CD4-positive, alpha-beta T cell treated with Interleukin-4 for 1 hour (primary cell): ENCODE measurements around the gene HESX1.

ENCODE experiments used
- DNase-seq, 2 donors: peaks; one replicate each; pipeline ENCODE4 v3.0.0-alpha.2; 2020 to 2022

Gene HESX1

GRCh38 chr3:57199895-57200297 is at the start of gene HESX1:
Gene HESX1, minus strand, starts transcription at chr3:57199978. Its CDS starts 60 bp downstream, at chr3:57199918.
- no peak for DNase-seq

GRCh38 chr3:57244946-57245345 is 45.2 kb upstream of the HESX1 start:
- DNase-seq: no peak

DNA sequence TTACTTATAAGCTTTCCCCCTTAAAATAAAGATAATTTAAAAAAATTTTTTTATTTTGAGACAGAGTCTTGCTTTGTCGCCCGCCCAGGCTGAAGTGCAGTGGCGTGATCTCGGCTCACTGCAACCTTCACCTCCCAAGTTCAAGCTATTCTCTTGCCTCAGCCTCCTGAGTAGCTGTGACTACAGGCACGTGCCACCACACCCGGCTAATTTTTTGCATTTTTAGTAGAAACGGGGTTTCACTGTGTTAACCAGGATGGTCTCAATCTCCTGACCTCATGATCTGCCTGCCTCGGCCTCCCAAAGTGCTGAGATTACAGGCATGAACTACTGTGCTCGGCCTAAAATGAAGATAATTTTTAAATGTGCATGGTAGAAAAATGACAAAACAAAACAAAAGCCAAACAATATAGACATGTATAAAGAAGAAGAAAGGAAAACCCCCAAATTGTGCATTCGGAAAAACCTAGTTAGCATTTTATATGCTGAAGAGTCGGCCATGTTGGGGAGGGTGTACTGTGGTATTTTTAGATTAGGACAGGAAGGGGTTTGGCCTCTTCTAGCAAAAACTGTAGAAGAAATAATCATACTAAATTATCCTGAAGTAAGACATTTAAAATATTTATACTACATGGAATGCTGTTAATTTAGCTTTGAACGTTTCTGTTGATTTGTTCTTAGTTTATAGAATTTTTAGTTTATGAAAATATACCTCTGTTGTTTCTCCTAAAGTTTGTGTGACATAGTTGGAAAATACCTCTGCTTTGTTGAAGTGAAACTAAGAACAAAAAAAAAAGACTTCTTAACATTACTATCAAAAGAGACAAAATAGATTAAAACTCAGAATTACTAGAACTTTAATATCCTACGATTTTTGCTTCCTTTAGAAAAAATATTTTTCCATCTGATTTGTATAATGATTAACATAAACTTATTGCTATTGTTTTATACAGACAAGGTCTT is 35.1 kb upstream of the HESX1 start:
- DNase-seq: no peak

DNA sequence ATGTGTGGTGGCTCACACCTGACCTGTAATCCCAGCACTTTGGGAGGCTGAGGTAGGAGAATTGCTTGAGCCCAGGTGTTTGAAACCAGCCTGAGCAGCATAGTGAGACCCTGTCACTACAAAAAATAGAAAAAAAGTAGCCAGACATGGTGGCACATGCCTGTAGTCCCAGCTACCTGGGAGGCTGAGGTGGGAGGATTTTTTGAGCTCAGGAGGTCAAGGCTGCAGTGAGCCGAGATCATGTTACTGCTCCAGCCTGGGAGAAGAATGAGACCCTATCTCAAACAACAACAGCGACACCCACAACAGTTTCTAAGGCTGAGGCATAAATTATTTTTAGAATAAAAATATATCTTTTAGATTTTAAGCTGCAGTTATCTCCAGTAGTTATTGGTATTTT is 34.0 kb upstream of the HESX1 start:
- DNase-seq: no peak

- DNase-seq: no peak
Measured at GRCh38 chr3:57230006-57230405, 30.2 kb upstream of the HESX1 start.

- DNase-seq: peak; percentile 30 to 43
Measured at GRCh38 chr3:57227930-57228751, 28.4 kb upstream of the HESX1 start.

- peak; percentile 86 to 88 for DNase-seq
Measured at GRCh38 chr3:57227204-57227929, 27.6 kb upstream of the HESX1 start, which contains the start of gene APPL1. Gene APPL1, plus strand, starts transcription at chr3:57227729. Its CDS starts 155 bp downstream, at chr3:57227884.

- no peak for DNase-seq
Measured at GRCh38 chr3:57226176-57226575, 26.4 kb upstream of the HESX1 start.

DNA sequence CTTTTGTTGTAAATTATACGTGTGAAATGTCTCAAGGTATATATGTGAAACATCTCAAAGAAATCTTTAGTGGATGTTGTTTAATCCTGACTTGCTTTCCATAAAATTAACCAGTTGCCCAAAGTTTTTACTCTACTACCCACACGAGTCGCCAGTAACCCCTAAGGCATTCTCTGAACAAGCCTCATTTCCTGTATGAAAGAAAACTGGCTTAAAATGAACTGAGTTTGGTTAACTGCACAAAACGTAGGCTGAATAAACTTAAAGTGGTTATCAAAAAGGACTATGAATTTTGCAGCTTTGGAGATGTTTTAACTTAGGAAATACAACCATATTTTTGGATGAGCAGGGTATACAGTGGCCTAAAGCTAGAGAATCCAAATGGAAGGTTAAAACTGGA is 25.1 kb upstream of the HESX1 start:
- DNase-seq: no peak

DNA sequence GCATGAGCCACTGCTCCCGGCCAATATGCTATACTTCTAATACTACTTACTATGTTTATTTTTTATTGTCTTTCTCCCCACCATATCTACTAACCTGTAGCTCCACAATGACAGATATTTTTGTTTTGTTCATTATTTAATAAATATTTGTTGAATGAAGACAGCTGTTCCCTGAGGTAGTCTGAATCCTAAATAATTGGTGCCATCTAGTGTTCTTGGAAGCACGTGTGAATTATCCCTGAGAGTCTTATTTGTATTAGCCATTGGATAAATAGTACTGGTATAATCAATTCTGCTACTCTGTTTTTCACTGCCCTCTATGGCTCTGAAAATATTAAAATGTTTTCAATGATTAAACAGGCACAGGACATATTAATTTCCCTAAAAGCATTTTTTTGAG is 22.1 kb upstream of the HESX1 start:
- no peak for DNase-seq

DNA sequence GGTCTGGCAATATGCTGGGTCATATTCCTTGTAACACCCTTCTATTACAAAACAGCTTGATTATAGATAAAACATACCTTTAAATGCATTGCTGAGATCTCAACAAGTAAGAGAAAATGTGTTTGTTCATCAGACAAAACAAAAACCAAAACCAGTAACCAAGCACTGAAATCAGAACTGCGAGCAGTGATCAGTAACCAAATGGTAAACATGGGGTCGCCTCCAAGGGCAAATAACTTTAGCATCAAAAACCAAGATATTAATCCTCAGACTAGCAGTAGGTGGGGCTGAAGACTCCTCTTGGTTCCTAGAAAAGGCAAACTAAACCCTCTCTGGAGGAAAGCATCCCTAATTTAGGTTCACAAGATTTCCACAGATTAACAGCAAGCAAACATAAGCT is 6.6 kb upstream of the HESX1 start:
- DNase-seq: no peak

GRCh38 chr3:57194641-57195040 is 5.1 kb downstream of the HESX1 start:
- no peak for DNase-seq

GRCh38 chr3:57192028-57192427 is 7.8 kb downstream of the HESX1 start:
- no peak for DNase-seq

DNA sequence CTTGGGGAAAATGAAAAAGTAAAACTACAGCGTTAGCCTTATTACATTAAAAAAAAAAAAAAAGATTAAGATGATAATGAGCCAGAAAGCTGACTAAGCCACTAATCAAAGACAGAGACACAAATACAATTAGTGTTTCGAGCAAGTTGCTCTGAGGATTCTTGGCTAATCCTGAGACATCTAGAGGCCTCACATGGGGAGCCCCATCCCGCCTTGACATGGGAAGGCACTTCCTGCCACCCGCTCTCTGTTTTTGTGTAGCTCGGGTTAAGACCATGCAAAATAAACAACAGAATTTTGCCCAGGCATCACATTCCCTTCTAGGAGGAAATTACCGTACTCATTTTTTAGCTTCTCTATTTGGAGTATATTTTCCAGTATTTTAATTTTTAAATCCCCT is 15.3 kb downstream of the HESX1 start:
- no peak for DNase-seq

- DNase-seq: no peak
Measured at GRCh38 chr3:57179580-57180410, 20.0 kb downstream of the HESX1 start.

DNA sequence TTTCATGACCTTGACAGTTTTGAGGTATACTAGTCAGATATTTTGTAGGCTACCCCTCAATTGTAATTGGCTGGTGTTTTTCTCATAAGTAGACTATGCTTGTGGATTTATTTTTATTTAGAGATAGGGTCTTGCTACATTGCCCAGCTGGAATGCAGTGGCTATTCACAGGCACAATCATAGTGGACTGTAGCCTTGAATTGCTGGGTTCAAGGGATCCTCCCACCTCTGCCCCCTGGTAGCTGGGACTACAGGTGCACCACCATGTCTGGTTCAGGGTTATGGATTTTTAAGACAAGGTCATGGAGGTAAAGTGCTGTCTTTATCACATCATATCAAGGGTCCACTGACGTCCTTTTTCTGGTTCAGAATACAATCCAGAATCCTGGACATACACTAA is 23.7 kb downstream of the HESX1 start:
- no peak for DNase-seq

- DNase-seq: no peak
Measured at GRCh38 chr3:57173687-57174086, 26.1 kb downstream of the HESX1 start.

DNA sequence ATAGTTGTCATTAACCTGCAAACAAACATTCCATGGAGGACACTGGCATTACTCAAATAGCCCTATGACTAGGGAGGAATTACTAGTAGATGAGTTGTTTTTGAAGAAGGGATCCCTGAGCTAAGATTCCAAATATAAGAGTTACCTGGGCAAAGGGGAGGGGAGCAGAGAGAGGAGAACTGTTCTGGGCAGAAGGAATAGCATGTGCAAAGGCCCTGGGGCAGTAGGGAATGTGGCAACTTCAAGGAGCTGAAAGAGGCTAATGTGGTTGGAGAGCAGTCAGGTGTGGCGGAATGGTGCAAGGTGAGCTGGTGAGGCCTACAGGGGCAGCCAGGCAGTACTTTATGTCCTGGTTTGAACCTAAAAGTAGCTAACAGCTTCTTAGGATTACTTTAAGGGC is 28.8 kb downstream of the HESX1 start:
- DNase-seq: no peak

- DNase-seq: peak; percentile 46 to 67
Measured at GRCh38 chr3:57169872-57170623, 29.7 kb downstream of the HESX1 start.

DNA sequence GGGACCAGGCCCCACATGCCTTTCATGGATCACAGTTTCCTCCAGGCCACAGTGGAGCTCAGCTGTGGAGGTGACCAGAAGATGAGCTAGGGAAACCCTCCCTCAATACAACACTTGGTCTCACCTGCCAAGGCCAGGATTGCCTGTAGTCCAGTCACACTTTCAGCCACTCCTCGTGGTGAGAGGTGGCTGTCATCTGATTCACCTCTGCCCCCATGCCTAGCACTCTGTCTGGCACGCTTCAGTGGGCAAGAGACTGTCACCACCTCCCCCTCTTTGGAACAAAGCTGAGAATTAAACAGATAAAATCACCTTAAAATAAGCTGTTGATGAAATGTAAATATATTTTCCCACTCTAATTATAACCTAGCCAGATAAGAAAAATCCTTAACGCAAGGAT is 30.7 kb downstream of the HESX1 start:
- no peak for DNase-seq

DNA sequence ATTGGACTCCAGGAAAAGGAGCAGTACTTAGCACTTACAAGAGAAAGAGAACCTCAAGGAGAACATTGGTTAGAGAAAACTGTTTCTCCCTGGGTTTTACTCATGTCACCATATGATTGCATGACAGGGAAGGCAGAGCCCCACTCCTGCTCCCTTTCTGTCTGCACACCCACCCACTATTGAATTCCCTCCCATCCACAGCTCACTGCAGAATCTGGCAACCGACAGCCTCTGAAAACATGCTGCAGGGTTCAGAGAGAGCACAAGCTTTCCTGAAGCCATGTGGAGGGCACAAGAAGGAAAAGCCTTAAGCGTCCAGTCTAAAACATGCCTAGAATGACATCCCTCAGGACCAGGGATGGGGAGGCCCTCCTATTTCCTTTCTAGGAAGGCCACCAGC is 31.6 kb downstream of the HESX1 start:
- no peak for DNase-seq
